ENCODE results near the gene SLC50A1.
A peak's percentile ranks its signal among the peaks of the same experiment; 100 is the strongest.

- TF ChIP-seq CTCF (IDR thresholded peaks at IDR 0.05; ENCODE audit: insufficient read depth, low read length, poor library complexity, severe bottlenecking) (peak; percentile 90), EZH2phosphoT487 (conservative IDR thresholded peaks at IDR 0.05; ENCODE audit: low read length) (no peak)
Measured at GRCh38 chr1:155172732-155173477, 37.3 kb downstream of the SLC50A1 start, which contains the start of gene KRTCAP2.
